HG02763 (cell line): ENCODE data around the gene RSPH6A.
A peak's percentile ranks its signal among the peaks of the same experiment; 100 is the strongest.

Experiments
- ATAC-seq: cut with Tn5 transposase; IDR thresholded peaks from one replicate; pipeline ENCODE4 v1.9.1; 2021; ENCODE audit warnings: mild to moderate bottlenecking, moderate library complexity; ENCODE audit not compliant: unreplicated experiment

RSPH6A gene

GRCh38 chr19:45781214-45782161, 33.6 kb downstream of the RSPH6A start:
- no peak for ATAC-seq

- ATAC-seq = no peak
Measured at GRCh38 chr19:45780448-45781213, 34.5 kb downstream of the RSPH6A start.

- ATAC-seq = no peak
Measured at GRCh38 chr19:45780146-45780447, 35.0 kb downstream of the RSPH6A start.

GRCh38 chr19:45779231-45780145, 35.6 kb downstream of the RSPH6A start:
- peak; percentile 79 for ATAC-seq

- ATAC-seq = no peak
Measured at GRCh38 chr19:45778010-45778661, 37.0 kb downstream of the RSPH6A start.

GRCh38 chr19:45777395-45777961, 37.6 kb downstream of the RSPH6A start:
- ATAC-seq = no peak

- no peak for ATAC-seq
Measured at GRCh38 chr19:45774765-45775164, 40.3 kb downstream of the RSPH6A start.

- no peak for ATAC-seq
Measured at GRCh38 chr19:45773384-45773783, 41.7 kb downstream of the RSPH6A start.

- ATAC-seq = no peak
Measured at GRCh38 chr19:45772912-45773311, 42.2 kb downstream of the RSPH6A start.

- no peak for ATAC-seq
Measured at GRCh38 chr19:45772130-45772840, 42.8 kb downstream of the RSPH6A start.

- no peak for ATAC-seq
Measured at GRCh38 chr19:45771311-45771933, 43.7 kb downstream of the RSPH6A start.

- ATAC-seq = peak; percentile 46
Measured at GRCh38 chr19:45770192-45771101, 44.7 kb downstream of the RSPH6A start.

- ATAC-seq = no peak
Measured at GRCh38 chr19:45769821-45770191, 45.3 kb downstream of the RSPH6A start.

- peak; percentile 61 for ATAC-seq
Measured at GRCh38 chr19:45768984-45769782, 45.9 kb downstream of the RSPH6A start, which contains the start of gene SIX5. SIX5 (minus strand) TSS chr19:45769252; CDS start chr19:45768844, 408 bp downstream.

GRCh38 chr19:45768655-45768983, 46.5 kb downstream of the RSPH6A start:
- no peak for ATAC-seq

- no peak for ATAC-seq
Measured at GRCh38 chr19:45767881-45768654, 47.0 kb downstream of the RSPH6A start.
